Mesendoderm (in vitro differentiated cells): ENCODE measurements around the gene PTPRD.

Experiments
- DNase-seq: peaks from one replicate; pipeline ENCODE4 v3.0.0; 2013
- H2AK5ac ChIP-seq: 2 replicates; pipeline ENCODE4 v1.6.1; 2013; ENCODE audit warnings: low read length, inconsistent platforms
- H2BK120ac ChIP-seq: 2 replicates; pipeline ENCODE4 v1.6.1; 2013; ENCODE audit warnings: low read depth, mild to moderate bottlenecking, low read length, moderate library complexity, mixed read lengths
- H2BK15ac ChIP-seq: replicated peaks from 2 replicates; pipeline ENCODE4 v1.6.1; 2013; ENCODE audit warnings: low read depth, mild to moderate bottlenecking, moderate library complexity
- H2BK5ac ChIP-seq: 2 replicates; pipeline ENCODE4 v1.6.1; 2013; ENCODE audit warnings: low read length, inconsistent platforms
- H3K18ac ChIP-seq: 2 replicates; pipeline ENCODE4 v1.6.1; 2013; ENCODE audit warnings: mild to moderate bottlenecking, low read length, mixed read lengths
- H3K23ac ChIP-seq: one replicate; pipeline ENCODE4 v1.6.1; 2013; ENCODE audit warnings: low read length
- H3K27ac ChIP-seq: 2 replicates; pipeline ENCODE4 v1.5.1; 2013; ENCODE audit warnings: low read depth, mild to moderate bottlenecking, inconsistent platforms, low read length, moderate library complexity
- H3K27me3 ChIP-seq: 2 replicates; pipeline ENCODE4 v1.6.1; 2013; ENCODE audit warnings: low read length, control low read depth, mild to moderate bottlenecking, inconsistent platforms; ENCODE audit not compliant: insufficient read depth, poor library complexity
- H3K36me3 ChIP-seq: 2 replicates; pipeline ENCODE4 v1.6.1; 2013; ENCODE audit warnings: low read length, inconsistent platforms; ENCODE audit not compliant: control insufficient read depth, insufficient read depth
- H3K4ac ChIP-seq: one replicate; pipeline ENCODE4 v1.6.1; 2013; ENCODE audit warnings: low read depth, mild to moderate bottlenecking, low read length, moderate library complexity
- H3K4me1 ChIP-seq: 2 replicates; pipeline ENCODE4 v1.6.1; 2013; ENCODE audit warnings: low read depth, low read length, inconsistent platforms; ENCODE audit not compliant: control insufficient read depth
- H3K4me2 ChIP-seq: 2 replicates; pipeline ENCODE4 v1.6.1; 2013; ENCODE audit warnings: low read length
- H3K4me3 ChIP-seq: 2 replicates; pipeline ENCODE4 v1.5.1; 2013; ENCODE audit warnings: mild to moderate bottlenecking, low read length
- H3K56ac ChIP-seq: one replicate; pipeline ENCODE4 v1.6.1; 2013; ENCODE audit warnings: low read length
- H3K79me1 ChIP-seq: 2 replicates; pipeline ENCODE4 v1.6.1; 2013; ENCODE audit warnings: low read length, inconsistent platforms
- H3K79me2 ChIP-seq: 2 replicates; pipeline ENCODE4 v1.6.1; 2013; ENCODE audit warnings: mild to moderate bottlenecking, low read length; ENCODE audit not compliant: control insufficient read depth, insufficient read depth
- H3K9ac ChIP-seq: 2 replicates; pipeline ENCODE4 v1.6.1; 2013; ENCODE audit warnings: low read length, inconsistent platforms
- H4K5ac ChIP-seq: one replicate; pipeline ENCODE4 v1.6.1; 2013; ENCODE audit warnings: low read length
- H4K8ac ChIP-seq: one replicate; pipeline ENCODE4 v1.6.1; 2013; ENCODE audit warnings: low read depth, mild to moderate bottlenecking, control low read depth, low read length, moderate library complexity
- WGBS: extraction: QIAGEN DNeasy Blood & Tissue Kit; methylation state at CpG from one replicate; pipeline ENCODE4 v1.1.7; 2013; ENCODE audit warnings: low lambda C conversion rate, missing lambda C conversion rate; ENCODE audit not compliant: insufficient coverage; ENCODE audit errors: extremely low coverage; 5-methylcytosine and 5-hydroxymethylcytosine counted together

PTPRD gene

DNA sequence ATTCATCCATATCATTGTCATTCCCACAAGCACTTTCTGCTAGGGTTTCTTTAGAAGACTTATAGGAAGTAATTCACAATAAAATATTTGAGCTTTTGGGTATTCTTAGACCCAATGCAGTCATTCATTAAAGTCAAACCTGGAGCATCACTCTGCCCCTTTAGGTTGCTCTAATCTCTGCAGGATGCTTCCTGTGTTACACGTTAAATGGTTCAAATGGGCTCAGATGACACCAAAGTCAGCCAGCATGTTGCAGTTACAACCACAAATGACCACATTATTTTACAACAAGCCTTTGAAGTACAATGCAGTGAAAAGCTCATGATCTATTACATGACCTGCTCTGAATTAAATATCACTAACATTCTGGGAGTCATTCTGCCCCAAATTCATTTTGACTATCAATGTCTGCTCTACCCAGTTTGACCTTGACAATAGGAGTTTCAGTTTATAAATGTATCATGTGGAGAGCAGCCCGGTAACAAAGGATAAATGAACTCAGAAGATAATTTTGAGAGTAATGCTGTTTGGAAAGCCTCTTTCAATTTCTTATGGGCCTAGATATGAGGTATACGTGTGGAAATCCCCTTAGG lies 2144.7 kb downstream of the PTPRD start:
- Histone ChIP-seq H3K4ac (no peak overlapping the region), H3K27me3 (no peaks in the 10 kb centered on the region), H3K4me3 (no peak overlapping the region), H2BK15ac (no peak overlapping the region), H3K79me1 (no peaks in the 10 kb centered on the region), H4K8ac (no peak overlapping the region), H3K79me2 (no peaks in the 10 kb centered on the region), H3K9ac (no peak overlapping the region), H3K4me1 (no peaks in the 10 kb centered on the region), H3K56ac (no peak overlapping the region), H3K18ac (no peak overlapping the region), H2BK120ac (no peak overlapping the region), H3K36me3 (no peaks in the 10 kb centered on the region), H2AK5ac (no peak overlapping the region), H3K27ac (no peak overlapping the region), H2BK5ac (no peak overlapping the region), H3K23ac (no peak overlapping the region), H4K5ac (no peak overlapping the region), H3K4me2 (no peak overlapping the region)
- peak; percentile 13 for DNase-seq
- WGBS, result no CpG with 5 or more reads among the region's 3 CpGs

DNA sequence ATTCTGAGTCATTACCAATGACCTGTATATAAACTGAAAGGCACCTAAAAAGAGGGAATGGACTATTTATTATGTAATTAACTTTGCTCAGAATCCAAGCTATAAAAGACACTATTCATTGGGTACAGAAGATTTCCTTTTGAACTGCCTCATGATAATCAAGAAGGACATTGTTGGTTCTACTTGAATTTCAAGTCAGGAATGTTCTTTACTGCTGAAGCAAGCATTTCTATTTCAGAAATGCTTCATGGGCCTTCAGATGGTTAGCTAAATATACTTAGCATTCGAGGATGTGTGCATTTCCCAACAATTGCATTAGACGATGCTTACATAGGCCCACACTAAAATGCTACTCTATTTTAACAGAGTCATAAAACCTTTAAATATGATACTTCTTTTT lies 2155.0 kb downstream of the PTPRD start:
- Histone ChIP-seq H3K79me2 (no peaks in the 10 kb centered on the region), H3K4me1 (no peaks in the 10 kb centered on the region), H4K5ac (no peak overlapping the region), H2BK120ac (no peak overlapping the region), H2BK15ac (no peak overlapping the region), H2BK5ac (no peak overlapping the region), H3K4ac (no peak overlapping the region), H3K56ac (no peak overlapping the region), H3K27ac (no peak overlapping the region), H4K8ac (no peak overlapping the region), H3K18ac (no peak overlapping the region), H3K4me2 (no peak overlapping the region), H3K9ac (no peak overlapping the region), H3K27me3 (no peaks in the 10 kb centered on the region), H3K36me3 (no peaks in the 10 kb centered on the region), H3K4me3 (no peak overlapping the region), H3K79me1 (no peaks in the 10 kb centered on the region), H2AK5ac (no peak overlapping the region), H3K23ac (no peak overlapping the region)
- WGBS, result no CpG with 5 or more reads among the region's 2 CpGs
- no peak for DNase-seq

DNA sequence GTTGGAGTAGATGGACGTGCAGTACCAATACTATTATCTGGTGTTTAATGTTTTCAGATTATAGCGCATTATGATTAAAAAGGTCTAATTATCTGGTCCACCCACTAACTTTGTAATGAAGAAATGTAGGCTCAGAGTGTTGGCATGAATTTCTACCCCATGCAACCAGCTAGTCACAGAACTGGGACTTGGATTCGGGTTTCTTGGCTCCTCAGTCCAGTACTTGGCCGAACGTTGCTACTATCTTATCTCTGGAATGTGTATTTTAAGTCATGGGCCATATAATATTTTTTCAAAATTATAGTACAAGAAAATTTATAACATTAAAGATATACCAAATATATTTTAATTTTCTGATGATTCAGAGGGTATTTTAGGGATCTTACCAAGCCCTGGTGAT lies 2155.7 kb downstream of the PTPRD start:
- no peak overlapping the region for H3K4me2 ChIP-seq
- no peak overlapping the region for H3K56ac ChIP-seq
- no peak overlapping the region for H3K4ac ChIP-seq
- H4K8ac ChIP-seq, result no peak overlapping the region
- no peaks in the 10 kb centered on the region for H3K79me1 ChIP-seq
- H2BK15ac ChIP-seq, result no peak overlapping the region
- no peak overlapping the region for H3K9ac ChIP-seq
- no peaks in the 10 kb centered on the region for H3K27me3 ChIP-seq
- no peak overlapping the region for H2BK5ac ChIP-seq
- no peak overlapping the region for H3K27ac ChIP-seq
- H3K23ac ChIP-seq, result no peak overlapping the region
- no peak overlapping the region for H2AK5ac ChIP-seq
- no peaks in the 10 kb centered on the region for H3K4me1 ChIP-seq
- H3K36me3 ChIP-seq, result no peaks in the 10 kb centered on the region
- no peak overlapping the region for H3K4me3 ChIP-seq
- no peak overlapping the region for H4K5ac ChIP-seq
- no peaks in the 10 kb centered on the region for H3K79me2 ChIP-seq
- DNase-seq, result no peak
- no CpG with 5 or more reads among the region's 5 CpGs for WGBS
- H2BK120ac ChIP-seq, result no peak overlapping the region
- H3K18ac ChIP-seq, result no peak overlapping the region

DNA sequence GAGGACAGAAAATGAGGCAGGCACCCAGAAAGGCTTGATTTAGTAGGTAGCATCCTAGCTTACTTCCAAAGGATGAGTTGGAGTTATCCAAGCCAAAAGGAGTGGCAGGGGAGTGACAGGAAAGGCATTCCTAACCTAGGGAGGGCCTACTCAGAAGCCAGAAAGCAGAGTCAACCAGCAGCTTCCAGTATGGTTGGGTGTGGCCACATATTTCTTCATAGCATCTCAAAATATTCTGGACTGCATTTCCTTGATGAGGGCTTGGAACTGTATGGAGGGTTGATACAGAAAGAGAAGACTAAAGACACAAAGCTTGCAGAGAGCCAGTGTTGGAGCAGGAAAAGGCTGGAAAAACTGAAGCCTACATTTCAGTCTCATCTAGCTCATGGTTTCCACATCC lies 2156.5 kb downstream of the PTPRD start:
- DNase-seq, result no peak
- Histone ChIP-seq H3K18ac (no peak overlapping the region), H3K4me3 (no peak overlapping the region), H3K27me3 (no peaks in the 10 kb centered on the region), H3K23ac (no peak overlapping the region), H3K79me2 (no peaks in the 10 kb centered on the region), H2BK5ac (no peak overlapping the region), H4K5ac (no peak overlapping the region), H3K4me2 (no peak overlapping the region), H3K4ac (no peak overlapping the region), H3K4me1 (no peaks in the 10 kb centered on the region), H2BK120ac (no peak overlapping the region), H3K56ac (no peak overlapping the region), H2AK5ac (no peak overlapping the region), H3K36me3 (no peaks in the 10 kb centered on the region), H2BK15ac (no peak overlapping the region), H3K9ac (no peak overlapping the region), H3K79me1 (no peaks in the 10 kb centered on the region), H3K27ac (no peak overlapping the region), H4K8ac (no peak overlapping the region)

DNA sequence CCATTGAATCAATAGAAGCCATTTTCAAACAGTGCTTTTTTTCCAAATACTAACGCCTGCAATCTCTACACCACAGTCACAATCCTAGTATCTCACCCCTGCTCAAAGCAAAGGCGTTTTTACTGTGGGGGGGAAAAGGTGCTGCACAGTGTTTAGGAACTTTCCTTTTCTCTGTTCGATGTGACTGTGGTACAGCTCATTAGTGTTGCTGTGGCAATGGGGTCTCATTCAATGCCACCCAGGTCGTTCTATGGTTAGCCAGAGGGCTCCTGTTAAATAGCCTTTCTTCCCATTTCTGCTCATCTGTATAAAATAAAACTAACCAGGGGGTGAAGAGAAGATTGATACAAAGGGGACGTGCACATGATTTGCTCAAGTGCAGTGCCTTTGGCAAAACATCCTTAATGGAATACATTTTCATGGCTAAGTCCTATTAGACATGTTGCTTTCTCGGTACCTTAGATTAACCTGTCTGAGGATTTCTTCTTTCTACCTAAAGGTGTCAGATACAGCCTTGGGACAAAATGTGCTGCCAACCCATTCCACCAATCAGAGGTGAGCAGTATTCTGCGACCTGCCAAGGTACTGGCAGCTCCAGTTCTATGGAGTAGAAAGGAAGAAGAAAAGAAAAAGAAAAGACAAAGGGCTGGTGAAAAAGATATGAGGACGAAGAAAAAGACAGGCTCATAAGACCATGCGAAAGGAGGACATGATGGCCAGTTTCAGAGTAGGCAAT lies 2161.8 kb downstream of the PTPRD start:
- no peaks in the 10 kb centered on the region for H3K79me1 ChIP-seq
- no peak overlapping the region for H3K4me2 ChIP-seq
- no peak for DNase-seq
- no peaks in the 10 kb centered on the region for H3K4me1 ChIP-seq
- H4K8ac ChIP-seq, result no peak overlapping the region
- H3K18ac ChIP-seq, result no peak overlapping the region
- H3K4ac ChIP-seq, result no peak overlapping the region
- no peak overlapping the region for H2AK5ac ChIP-seq
- no peaks in the 10 kb centered on the region for H3K36me3 ChIP-seq
- H3K56ac ChIP-seq, result no peak overlapping the region
- no peaks in the 10 kb centered on the region for H3K27me3 ChIP-seq
- H3K79me2 ChIP-seq, result no peaks in the 10 kb centered on the region
- no peak overlapping the region for H2BK15ac ChIP-seq
- no peak overlapping the region for H2BK5ac ChIP-seq
- H2BK120ac ChIP-seq, result no peak overlapping the region
- H3K9ac ChIP-seq, result no peak overlapping the region
- no peak overlapping the region for H3K27ac ChIP-seq
- no peak overlapping the region for H3K23ac ChIP-seq
- no peak overlapping the region for H3K4me3 ChIP-seq
- H4K5ac ChIP-seq, result no peak overlapping the region
- no CpG with 5 or more reads among the region's 9 CpGs for WGBS

DNA sequence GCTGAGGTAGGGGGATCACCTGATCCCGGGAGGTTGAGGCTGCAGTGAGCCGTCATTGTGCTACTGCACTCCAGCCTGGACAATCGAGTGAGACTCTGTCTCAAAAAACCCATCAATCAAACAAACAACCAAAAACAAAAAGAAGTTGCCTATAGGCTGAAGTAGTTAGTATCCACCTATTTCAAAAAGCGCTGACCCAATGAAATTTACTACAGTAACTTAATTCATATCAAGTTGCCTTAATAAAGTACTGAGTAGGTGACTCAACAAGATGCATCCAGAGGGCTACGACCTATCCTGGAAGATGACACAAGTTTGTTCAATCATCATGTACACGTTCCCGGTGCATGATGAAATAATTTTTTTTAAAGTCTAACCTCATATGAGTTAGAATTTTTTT lies 2164.6 kb downstream of the PTPRD start:
- Histone ChIP-seq H4K8ac (no peak overlapping the region), H3K56ac (no peak overlapping the region), H3K23ac (no peak overlapping the region), H3K79me2 (no peaks in the 10 kb centered on the region), H3K79me1 (no peaks in the 10 kb centered on the region), H3K4ac (no peak overlapping the region), H2AK5ac (no peak overlapping the region), H2BK120ac (no peak overlapping the region), H3K36me3 (no peaks in the 10 kb centered on the region), H4K5ac (no peak overlapping the region), H3K27ac (no peak overlapping the region), H3K27me3 (no peaks in the 10 kb centered on the region), H3K4me3 (no peak overlapping the region), H3K18ac (no peak overlapping the region), H2BK5ac (no peak overlapping the region), H3K9ac (no peak overlapping the region), H2BK15ac (no peak overlapping the region), H3K4me1 (no peaks in the 10 kb centered on the region), H3K4me2 (no peak overlapping the region)
- WGBS, result no CpG with 5 or more reads among the region's 7 CpGs
- DNase-seq, result no peak
